Mucosa of gallbladder (tissue), 1 donor: Measurements from ENCODE around the gene AHSG. TPM values are rescaled to one million over a fixed set of nuclear protein-coding genes. Genes with fewer than 3 reads are reported as not detected.

Source experiments
- DNase-seq: peaks from one replicate; pipeline ENCODE4 v3.0.0-alpha.2; 2020; ENCODE audit warnings: low spot score
- total RNA-seq: library from RNA; stranded (reverse); gene quantifications from one replicate; pipeline ENCODE4 v1.2.1, GENCODE V29; 2021
- donor health status: DM: no; HTN: no; CAD: no.

The AHSG gene
- total RNA-seq, 1 donor from 2014 or later = 2.2 TPM

DNA sequence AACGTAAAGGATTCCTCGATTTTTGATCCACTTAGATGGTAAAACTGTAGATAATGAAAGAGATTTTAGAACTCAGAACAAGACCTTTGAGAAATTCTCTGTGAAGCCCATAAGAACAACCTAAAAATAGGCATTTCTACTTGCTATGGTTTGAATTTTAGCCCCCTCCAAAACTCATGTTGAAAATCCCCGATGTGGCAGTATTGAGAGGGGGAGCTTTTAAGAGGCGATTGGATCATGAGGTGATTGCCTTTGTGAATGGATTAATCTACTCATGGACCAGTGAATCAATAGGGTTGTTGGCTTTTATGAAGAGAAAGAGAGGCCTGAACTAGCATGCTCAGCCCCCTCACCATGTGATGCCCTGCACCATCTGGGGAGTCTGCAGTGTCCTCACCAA lies 20.2 kb upstream of the AHSG start:
- no peak for DNase-seq

- no peak for DNase-seq
Measured at GRCh38 chr3:186593862-186594261, 19.0 kb upstream of the AHSG start.

GRCh38 chr3:186594591-186595113 lies 18.2 kb upstream of the AHSG start:
- no peak for DNase-seq

- no peak for DNase-seq
Measured at GRCh38 chr3:186596568-186597287, 16.1 kb upstream of the AHSG start.

DNA sequence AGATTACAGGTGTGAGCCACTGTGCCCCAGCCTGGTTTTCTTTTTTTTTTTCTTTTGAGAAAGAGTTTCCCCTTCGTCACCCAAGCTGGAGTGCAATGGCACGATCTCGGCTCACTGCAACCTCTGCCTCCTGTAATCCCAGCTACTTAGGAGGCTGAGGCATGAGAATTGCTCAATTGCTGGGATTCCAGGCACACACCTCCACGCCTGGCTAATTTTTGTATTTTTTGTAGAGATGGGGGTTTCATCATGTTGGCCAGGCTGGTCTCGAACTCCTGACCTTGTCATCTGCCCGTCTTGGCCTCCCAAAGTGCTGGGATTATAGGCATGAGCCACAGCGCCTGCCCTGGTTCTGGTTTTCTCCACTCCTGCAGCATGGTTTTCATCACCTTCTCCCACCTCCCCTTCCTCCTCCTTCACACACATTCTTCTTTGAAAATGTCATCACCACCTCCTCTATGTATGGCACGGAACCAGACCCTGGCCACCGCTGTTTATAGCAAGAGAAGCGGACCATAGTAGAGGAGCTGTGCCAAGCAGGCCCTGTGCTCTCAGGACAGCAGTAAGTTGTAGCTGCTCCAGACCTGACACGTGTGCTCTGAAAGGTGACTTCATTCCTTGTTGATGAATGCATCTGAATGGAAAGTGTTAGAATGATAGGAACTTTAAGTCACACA lies 14.6 kb upstream of the AHSG start:
- DNase-seq = no peak

DNA sequence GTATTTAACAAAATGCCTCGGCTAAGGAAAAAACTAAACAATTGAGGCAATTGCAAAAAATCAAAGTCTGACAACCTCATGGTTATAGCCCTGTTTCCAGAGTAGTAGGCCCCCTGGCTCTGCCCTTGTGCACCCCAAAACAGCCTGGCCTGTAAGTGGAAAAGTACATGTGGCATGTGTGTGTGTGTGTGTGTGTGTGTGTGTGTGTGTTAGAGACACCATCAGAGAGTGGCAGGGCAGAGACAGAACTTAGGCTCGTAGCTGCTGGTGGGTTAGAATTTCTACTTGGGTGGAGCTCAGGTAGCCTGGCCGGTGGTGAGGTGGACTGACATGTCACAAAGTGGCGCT lies 14.1 kb upstream of the AHSG start:
- DNase-seq = no peak

GRCh38 chr3:186599142-186599784 lies 13.6 kb upstream of the AHSG start:
- DNase-seq = no peak

GRCh38 chr3:186599785-186600166 lies 13.1 kb upstream of the AHSG start:
- no peak for DNase-seq

GRCh38 chr3:186600896-186601295 lies 12.0 kb upstream of the AHSG start:
- DNase-seq = no peak

GRCh38 chr3:186603159-186603558 lies 9.7 kb upstream of the AHSG start:
- no peak for DNase-seq

- DNase-seq = no peak
Measured at GRCh38 chr3:186605078-186605477, 7.8 kb upstream of the AHSG start.

- no peak for DNase-seq
Measured at GRCh38 chr3:186605561-186606545, 7.0 kb upstream of the AHSG start.

DNA sequence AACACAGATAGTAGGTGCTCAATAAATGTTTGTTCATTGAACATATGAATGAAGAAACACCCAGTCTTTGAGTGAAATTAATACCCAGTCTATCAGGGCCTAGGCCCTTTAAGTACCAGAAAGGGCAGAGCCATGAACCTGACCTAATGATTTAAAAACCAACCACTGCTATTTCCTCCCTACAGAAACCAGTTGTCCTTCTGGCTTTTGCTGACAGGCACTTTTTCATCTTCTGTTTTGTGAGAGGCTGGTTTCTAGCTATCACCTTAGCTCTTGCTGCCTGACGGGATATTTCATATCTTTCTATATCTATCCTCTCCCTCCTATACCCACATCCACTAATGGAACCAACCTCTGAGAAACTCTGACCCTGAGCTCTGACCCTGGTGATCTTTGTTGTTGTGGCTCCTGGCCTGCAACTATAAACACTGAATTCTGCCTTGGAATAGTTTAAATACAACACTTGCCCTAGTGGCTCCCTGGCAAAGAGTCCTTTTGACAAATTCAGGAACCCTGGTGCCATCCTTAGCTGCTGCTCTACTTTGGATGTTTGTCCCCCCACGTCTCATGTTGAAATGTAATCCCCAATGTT lies 4.1 kb upstream of the AHSG start:
- DNase-seq = no peak

DNA sequence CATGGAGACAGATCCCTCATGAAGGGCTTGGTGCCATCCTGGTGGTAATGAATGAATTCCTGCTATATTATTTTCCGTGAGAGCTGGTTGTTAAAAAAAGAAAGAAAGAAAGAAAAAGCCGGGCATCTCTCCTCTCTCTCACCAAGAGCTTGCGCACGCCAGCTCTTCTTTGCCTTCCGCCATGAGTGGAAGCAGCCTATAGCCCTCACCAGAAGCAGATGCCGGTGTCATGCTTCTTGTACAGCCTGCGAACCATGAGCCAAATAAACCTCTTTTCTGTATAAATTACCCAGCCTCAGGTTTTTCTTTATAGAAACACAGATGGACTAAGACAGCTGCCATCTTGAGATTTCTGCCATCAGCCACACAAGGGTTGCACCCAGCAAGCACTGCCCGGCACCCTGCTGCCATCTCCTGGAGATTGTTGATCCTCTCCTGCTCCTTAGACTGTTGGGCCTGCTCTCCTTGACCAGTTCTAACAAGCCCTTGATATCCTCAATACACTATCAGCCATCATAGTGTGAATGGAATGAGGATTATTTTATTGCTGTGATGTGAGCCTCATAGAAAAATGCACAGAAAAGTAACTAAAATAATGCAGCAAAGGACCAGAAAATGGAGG lies 3.5 kb upstream of the AHSG start:
- peak; percentile 56 for DNase-seq

DNA sequence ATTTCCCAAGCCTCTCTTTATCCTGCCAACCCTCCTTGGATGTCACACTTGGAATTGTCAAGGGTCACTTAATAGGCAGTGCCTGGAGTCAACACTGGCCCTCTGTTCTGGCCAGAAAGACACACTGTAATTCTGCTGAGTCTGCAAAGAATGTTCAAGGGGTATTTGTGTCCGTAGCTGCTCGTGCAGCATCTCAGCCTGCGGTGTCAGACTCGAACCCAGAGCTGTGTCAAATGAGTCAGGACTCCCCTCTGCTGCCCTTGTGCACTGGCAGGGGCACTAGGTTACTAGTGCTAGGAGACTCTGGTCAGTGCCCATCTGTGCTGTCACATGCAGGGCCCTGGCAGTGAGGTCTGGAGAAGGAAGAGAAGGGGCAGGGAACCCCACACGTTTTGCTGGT lies 795 bp upstream of the AHSG start:
- DNase-seq = no peak

- no peak for DNase-seq
Measured at GRCh38 chr3:186613637-186614265, 891 bp downstream of the AHSG start.

GRCh38 chr3:186614266-186614596 lies 1.4 kb downstream of the AHSG start:
- no peak for DNase-seq

DNA sequence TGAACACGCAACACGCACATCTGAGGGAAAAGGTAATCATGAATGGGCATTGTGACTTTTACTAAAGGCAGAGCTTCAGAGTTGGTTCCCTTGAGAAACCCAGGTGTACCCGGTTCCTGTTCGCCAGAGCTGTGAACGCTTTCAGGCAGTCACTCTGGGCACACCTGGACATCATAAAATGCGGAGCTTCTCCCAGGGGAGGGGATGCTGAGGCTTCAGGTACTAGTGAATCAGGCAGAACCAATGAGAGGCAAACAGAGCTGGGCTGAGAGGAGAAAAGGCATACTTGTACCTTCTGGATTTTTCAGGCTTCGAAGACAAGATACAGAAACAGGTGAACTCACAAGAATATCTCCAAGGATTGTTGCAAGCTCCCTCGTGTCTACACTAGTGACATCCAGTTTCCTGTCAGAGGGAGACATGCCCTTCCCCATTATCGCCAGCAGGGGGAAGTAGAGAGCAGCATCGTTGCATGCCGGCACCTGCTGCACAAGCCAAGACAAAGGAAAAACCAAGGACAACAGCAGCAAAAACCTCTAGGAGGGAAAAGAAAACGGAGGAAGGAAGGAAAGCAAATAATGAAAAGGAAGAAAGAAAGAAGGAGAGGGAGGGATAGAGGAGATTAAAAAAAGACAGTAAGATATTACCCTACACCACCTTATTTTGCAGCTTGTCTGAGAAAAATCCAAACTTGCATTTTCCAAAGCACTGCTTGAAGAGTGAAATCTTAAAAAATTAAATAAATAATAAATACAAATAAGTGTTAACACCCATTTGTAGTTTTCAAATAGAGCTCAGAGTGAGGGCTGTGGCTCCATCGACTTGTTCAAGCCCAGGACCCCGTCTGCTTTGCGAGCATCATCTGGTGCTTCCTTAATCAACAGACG lies 2.0 kb downstream of the AHSG start:
- DNase-seq = peak; percentile 81

DNA sequence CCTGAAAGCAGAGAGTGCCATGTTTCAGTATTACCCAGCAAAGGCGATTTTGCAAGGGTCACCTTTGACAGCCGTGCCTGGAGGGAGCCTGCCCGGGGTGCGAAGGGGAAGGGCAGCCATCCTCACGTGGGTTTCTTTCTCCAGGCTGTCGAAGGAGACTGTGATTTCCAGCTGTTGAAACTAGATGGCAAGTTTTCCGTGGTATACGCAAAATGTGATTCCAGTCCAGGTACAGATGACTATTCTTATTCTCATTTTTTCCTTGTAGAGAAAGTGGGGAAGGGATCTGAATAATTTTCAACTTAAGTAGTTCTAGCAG lies 3.4 kb downstream of the AHSG start:
- no peak for DNase-seq
